LNCaP clone FGC (cell line): ENCODE results near the gene CELF5.

Experiments
- DNase-seq: peaks from one replicate; pipeline ENCODE4 v3.0.0-alpha.2; 2011; ENCODE audit warnings: low read depth
- H3K4me3 ChIP-seq: 2 replicates; pipeline ENCODE4 v1.5.1; 2011; ENCODE audit warnings: mild to moderate bottlenecking, low read depth, low read length, control low read depth
- TF ChIP-seq, protein P1 (sequence below): IDR thresholded peaks from 2 replicates; pipeline ENCODE4 v1.5.1; 2012; ENCODE audit warnings: mild to moderate bottlenecking; ENCODE audit not compliant: control insufficient read depth, insufficient read depth; ENCODE audit errors: extremely low read depth

CELF5 gene

DNA sequence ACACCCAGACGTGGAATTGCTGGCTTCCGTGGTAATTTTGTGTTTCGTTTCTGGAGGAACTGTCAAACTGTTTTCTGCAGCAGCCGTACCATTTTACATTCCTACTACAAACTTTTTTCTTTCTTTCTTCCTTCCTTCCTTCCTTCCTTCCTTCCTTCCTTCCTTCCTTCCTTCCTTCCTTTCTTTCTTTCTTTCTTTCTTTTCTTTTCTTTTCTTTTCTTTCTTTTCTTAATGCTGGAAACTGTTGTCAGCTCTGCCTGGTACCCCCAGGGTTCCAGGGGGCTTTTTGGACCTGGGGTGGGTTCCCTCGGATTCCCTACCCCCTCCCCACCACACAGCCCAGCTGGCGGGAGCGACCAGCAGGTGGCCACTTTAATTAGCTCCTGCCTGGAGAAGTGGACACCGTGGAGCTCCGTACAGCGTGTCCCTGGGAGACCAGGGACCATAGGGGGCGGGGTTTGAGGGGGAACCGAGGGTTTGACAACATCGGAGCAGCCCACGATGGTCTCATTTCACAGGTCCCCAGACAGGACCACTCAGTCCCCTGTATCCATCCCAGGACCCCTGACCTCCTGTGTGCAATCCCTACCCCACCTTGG, 24.4 kb downstream of the CELF5 start:
- DNase-seq = no peak
- TF ChIP-seq, protein P1, sequence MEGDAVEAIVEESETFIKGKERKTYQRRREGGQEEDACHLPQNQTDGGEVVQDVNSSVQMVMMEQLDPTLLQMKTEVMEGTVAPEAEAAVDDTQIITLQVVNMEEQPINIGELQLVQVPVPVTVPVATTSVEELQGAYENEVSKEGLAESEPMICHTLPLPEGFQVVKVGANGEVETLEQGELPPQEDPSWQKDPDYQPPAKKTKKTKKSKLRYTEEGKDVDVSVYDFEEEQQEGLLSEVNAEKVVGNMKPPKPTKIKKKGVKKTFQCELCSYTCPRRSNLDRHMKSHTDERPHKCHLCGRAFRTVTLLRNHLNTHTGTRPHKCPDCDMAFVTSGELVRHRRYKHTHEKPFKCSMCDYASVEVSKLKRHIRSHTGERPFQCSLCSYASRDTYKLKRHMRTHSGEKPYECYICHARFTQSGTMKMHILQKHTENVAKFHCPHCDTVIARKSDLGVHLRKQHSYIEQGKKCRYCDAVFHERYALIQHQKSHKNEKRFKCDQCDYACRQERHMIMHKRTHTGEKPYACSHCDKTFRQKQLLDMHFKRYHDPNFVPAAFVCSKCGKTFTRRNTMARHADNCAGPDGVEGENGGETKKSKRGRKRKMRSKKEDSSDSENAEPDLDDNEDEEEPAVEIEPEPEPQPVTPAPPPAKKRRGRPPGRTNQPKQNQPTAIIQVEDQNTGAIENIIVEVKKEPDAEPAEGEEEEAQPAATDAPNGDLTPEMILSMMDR = no peak
- H3K4me3 ChIP-seq = no peak overlapping the region

DNA sequence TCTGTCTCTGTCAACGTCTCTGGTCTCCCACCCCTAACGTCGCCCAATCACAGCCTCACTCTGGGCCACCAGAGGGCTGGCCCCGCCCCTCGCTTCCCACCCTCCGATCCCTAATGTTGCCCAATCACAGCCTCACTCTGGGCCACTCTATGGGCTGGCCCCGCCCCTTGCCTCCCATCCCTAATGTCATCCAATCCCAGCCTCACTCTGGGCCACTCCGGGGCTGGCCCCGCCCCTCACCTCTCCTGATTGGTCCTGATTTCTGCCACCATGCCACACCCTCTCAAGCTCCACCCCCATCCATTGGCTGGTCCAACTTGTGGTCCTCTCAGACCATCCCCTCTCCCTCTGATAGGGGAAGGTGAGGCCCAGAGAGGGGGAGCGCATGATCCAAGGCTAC, 24.9 kb downstream of the CELF5 start:
- TF ChIP-seq, protein P1 = no peak
- no peak for DNase-seq
- H3K4me3 ChIP-seq = no peak overlapping the region

DNA sequence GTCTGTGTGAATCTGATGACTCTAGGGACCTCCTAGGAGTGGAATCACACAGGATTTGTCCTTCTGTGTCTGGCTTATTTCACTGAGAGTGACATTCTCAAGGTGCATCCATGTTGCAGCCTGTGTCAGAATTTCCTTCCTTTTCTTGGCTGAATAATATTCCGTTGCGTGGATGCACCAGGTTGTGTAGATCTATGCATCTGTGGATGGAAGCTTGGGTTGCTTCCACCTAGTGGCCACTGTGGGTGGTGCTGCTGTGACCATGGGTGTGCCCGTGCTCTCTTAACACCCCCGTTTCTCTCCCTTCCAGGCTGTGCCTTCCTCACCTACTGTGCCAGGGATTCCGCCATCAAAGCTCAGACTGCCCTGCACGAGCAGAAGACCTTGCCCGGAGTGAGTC, 26.2 kb downstream of the CELF5 start:
- no peak overlapping the region for H3K4me3 ChIP-seq
- TF ChIP-seq, protein P1 = peak; percentile 31; the same call in 1 of the 2 replicates
- DNase-seq = no peak

DNA sequence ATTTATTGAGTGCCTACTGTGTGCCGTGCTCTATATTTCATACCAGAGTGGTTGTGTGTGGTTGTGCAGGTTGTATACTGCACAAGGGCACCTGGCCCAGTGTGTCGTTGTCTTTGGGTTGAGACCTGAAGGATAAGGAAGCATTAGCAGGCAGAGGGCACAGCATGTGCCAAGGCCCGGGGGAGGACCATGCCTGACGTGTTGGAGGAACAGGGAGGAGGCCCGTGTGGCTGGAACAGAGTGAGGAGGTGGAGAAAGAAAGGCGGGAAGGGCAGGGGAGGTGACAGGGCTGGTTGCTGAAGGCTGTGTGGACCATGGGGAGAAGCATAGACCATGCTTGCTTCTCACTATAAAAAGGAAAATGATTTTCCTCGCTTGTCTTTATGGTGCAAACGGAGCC, 26.8 kb downstream of the CELF5 start:
- DNase-seq = no peak
- H3K4me3 ChIP-seq = no peak overlapping the region
- TF ChIP-seq, protein P1 = no peak

DNA sequence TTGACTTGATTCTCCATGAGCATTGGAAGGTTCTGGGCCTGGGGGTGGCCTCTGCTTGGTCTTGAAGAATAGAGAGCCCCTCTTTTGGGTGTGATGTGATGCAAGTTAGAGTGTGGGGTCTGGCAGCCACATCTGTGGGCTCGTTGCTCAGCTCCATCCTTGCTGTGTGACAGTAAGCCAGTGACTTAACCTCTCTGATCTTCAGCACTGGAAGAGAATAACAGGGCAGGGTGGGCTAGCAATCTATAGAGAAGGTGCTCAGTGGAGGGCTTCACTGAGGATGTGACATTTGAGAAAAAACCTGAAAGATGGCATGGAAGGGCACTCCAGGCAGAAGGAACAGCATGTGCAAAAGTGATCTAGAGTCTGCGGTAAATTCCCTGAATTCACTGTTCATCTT, 28.2 kb downstream of the CELF5 start:
- TF ChIP-seq, protein P1 = no peak
- no peak overlapping the region for H3K4me3 ChIP-seq

DNA sequence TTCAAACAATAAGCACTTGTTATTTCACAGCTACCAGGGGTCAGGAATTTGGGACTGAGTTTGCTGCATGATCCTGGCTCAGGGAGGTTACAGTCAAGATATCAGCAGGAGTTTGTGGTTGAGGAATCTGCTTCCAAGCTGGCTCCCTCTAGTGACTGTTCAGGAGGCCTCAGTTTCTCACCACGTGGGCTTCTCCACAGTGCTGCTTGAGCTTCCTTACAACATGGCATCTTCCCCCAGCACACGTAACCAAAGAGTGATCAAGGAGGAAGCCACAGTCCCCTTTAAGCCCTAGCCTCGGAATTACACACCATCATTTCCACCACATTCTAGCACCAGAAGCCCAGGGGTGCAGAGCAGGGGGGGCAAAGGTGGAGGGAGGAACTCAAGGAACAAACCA, 28.8 kb downstream of the CELF5 start:
- H3K4me3 ChIP-seq = no peak overlapping the region
- TF ChIP-seq, protein P1 = no peak
- no peak for DNase-seq

More for the DNA sequence above, 28.2 kb downstream of the CELF5 start:
- no peak for DNase-seq

DNA sequence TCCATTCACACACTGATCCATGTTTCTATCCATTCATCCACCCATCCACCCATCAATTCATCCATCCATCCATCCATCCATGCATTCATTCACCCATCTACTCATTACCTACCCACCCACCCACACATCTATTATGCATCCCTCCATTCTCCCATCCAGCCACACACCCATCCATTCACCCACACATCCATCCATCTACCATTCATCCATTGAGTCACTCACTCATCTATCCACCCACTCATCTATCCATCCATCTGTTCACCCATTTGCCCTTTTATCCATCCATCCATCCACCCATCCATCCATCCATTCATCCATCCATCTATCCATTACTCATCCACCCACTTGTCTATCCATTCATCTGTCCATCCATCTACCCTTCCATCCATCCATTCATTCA, 30.1 kb downstream of the CELF5 start:
- TF ChIP-seq, protein P1 = no peak
- no peak for DNase-seq
- H3K4me3 ChIP-seq = no peak overlapping the region
